SK-N-SH treated with all-trans-retinoic acid at 6 μM for 48 hours (cell line): Measurements from ENCODE around the gene TWIST1.

Source experiments
- ARNTL ChIP-seq: fragments of 450-650 bp; formaldehyde crosslinking; IDR thresholded peaks from 2 replicates; pipeline ENCODE4 v1.5.0; 2020; ENCODE audit warnings: low read depth, mild to moderate bottlenecking, moderate library complexity, borderline replicate concordance
- CSDC2 ChIP-seq: fragments of 250-450 bp; sonication (Bioruptor Pico); IDR thresholded peaks from 2 replicates; pipeline ENCODE4 v1.5.0; 2020; ENCODE audit warnings: mild to moderate bottlenecking, moderate library complexity
- OSR1 ChIP-seq: fragments of 250-450 bp; sonication (Bioruptor Pico); IDR thresholded peaks from 2 replicates; pipeline ENCODE4 v1.8.0; 2022; ENCODE audit warnings: moderate library complexity, mild to moderate bottlenecking, inconsistent platforms
- TCF4 ChIP-seq: fragments of 250-450 bp; sonication (Bioruptor Pico); IDR thresholded peaks from 2 replicates; pipeline ENCODE4 v1.8.0; 2021; ENCODE audit warnings: mild to moderate bottlenecking, moderate library complexity, borderline replicate concordance
- ZFP3 ChIP-seq: fragments of 250-450 bp; sonication (Bioruptor Pico); IDR thresholded peaks from 2 replicates; pipeline ENCODE4 v1.5.0; 2020; ENCODE audit warnings: mild to moderate bottlenecking, moderate library complexity
- ZFP30 ChIP-seq: fragments of 450-650 bp; formaldehyde crosslinking; IDR thresholded peaks from 2 replicates; pipeline ENCODE4 v1.5.0; 2022; ENCODE audit warnings: mild to moderate bottlenecking, moderate library complexity
- ZNF565 ChIP-seq: fragments of 450-650 bp; formaldehyde crosslinking; conservative IDR thresholded peaks from 2 replicates; pipeline ENCODE4 v1.5.0; 2020; ENCODE audit warnings: low read depth, mild to moderate bottlenecking, moderate library complexity
- ZNF70 ChIP-seq: fragments of 450-650 bp; formaldehyde crosslinking; IDR thresholded peaks from 2 replicates; pipeline ENCODE4 v1.5.0; 2020; ENCODE audit warnings: mild to moderate bottlenecking, moderate library complexity
- TF ChIP-seq, protein P1 (sequence below): fragments of 250-450 bp; sonication (Bioruptor Pico); IDR thresholded peaks from 2 replicates; pipeline ENCODE4 v1.8.0; 2020; ENCODE audit warnings: mild to moderate bottlenecking, moderate library complexity, borderline replicate concordance
- TF ChIP-seq, protein P2 (sequence below): fragments of 250-450 bp; sonication (Bioruptor Pico); IDR thresholded peaks from 2 replicates; pipeline ENCODE4 v1.5.0; 2020; ENCODE audit warnings: mild to moderate bottlenecking, moderate library complexity
- TF ChIP-seq, protein P3 (sequence below): fragments of 250-450 bp; sonication (Bioruptor Pico); IDR thresholded peaks from 2 replicates; pipeline ENCODE4 v1.5.1; 2021; ENCODE audit warnings: mild to moderate bottlenecking, moderate library complexity
- TF ChIP-seq, protein P4 (sequence below): fragments of 250-450 bp; sonication (Bioruptor Pico); IDR thresholded peaks from 2 replicates; pipeline ENCODE4 v1.5.1; 2020; ENCODE audit warnings: low read depth, mild to moderate bottlenecking, moderate library complexity

DNA sequence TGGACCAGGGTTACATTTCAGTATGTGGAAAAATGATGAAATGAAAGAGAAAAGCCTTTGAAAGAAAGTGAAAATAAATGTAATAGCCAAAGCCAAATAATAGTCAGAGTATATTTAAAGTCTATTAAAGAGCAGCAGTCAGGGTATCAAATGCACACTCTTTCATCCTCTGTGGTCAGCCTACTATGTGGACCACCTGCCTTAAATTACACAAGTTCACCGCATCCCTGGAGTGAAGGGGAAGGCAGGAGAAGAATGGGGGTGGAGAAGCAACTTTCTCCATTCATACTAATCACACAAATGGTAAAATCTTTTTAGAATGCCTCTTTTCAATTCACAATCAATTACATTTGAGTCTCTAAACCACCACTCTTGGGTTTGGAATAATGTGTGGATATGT, 16.0 kb downstream of the TWIST1 start:
- no peak for TF ChIP-seq TCF4 (CRISPR knock-in tag)
- TF ChIP-seq, protein P1, sequence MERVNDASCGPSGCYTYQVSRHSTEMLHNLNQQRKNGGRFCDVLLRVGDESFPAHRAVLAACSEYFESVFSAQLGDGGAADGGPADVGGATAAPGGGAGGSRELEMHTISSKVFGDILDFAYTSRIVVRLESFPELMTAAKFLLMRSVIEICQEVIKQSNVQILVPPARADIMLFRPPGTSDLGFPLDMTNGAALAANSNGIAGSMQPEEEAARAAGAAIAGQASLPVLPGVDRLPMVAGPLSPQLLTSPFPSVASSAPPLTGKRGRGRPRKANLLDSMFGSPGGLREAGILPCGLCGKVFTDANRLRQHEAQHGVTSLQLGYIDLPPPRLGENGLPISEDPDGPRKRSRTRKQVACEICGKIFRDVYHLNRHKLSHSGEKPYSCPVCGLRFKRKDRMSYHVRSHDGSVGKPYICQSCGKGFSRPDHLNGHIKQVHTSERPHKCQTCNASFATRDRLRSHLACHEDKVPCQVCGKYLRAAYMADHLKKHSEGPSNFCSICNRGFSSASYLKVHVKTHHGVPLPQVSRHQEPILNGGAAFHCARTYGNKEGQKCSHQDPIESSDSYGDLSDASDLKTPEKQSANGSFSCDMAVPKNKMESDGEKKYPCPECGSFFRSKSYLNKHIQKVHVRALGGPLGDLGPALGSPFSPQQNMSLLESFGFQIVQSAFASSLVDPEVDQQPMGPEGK (CRISPR knock-in tag) = no peak
- TF ChIP-seq OSR1 (CRISPR knock-in tag) = no peak
- TF ChIP-seq ZNF70 (CRISPR knock-in tag) = no peak
- no peak for TF ChIP-seq CSDC2
- no peak for TF ChIP-seq ZFP30 (CRISPR knock-in tag)
- TF ChIP-seq, protein P2, sequence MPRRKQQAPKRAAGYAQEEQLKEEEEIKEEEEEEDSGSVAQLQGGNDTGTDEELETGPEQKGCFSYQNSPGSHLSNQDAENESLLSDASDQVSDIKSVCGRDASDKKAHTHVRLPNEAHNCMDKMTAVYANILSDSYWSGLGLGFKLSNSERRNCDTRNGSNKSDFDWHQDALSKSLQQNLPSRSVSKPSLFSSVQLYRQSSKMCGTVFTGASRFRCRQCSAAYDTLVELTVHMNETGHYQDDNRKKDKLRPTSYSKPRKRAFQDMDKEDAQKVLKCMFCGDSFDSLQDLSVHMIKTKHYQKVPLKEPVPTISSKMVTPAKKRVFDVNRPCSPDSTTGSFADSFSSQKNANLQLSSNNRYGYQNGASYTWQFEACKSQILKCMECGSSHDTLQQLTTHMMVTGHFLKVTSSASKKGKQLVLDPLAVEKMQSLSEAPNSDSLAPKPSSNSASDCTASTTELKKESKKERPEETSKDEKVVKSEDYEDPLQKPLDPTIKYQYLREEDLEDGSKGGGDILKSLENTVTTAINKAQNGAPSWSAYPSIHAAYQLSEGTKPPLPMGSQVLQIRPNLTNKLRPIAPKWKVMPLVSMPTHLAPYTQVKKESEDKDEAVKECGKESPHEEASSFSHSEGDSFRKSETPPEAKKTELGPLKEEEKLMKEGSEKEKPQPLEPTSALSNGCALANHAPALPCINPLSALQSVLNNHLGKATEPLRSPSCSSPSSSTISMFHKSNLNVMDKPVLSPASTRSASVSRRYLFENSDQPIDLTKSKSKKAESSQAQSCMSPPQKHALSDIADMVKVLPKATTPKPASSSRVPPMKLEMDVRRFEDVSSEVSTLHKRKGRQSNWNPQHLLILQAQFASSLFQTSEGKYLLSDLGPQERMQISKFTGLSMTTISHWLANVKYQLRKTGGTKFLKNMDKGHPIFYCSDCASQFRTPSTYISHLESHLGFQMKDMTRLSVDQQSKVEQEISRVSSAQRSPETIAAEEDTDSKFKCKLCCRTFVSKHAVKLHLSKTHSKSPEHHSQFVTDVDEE (CRISPR knock-in tag) = no peak
- TF ChIP-seq ZFP3 (CRISPR knock-in tag) = no peak
- TF ChIP-seq, protein P3, sequence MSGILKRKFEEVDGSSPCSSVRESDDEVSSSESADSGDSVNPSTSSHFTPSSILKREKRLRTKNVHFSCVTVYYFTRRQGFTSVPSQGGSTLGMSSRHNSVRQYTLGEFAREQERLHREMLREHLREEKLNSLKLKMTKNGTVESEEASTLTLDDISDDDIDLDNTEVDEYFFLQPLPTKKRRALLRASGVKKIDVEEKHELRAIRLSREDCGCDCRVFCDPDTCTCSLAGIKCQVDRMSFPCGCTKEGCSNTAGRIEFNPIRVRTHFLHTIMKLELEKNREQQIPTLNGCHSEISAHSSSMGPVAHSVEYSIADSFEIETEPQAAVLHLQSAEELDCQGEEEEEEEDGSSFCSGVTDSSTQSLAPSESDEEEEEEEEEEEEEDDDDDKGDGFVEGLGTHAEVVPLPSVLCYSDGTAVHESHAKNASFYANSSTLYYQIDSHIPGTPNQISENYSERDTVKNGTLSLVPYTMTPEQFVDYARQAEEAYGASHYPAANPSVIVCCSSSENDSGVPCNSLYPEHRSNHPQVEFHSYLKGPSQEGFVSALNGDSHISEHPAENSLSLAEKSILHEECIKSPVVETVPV (CRISPR knock-in tag) = no peak
- no peak for TF ChIP-seq ARNTL (CRISPR knock-in tag)
- no peak for TF ChIP-seq ZNF565 (CRISPR knock-in tag)
- TF ChIP-seq, protein P4, sequence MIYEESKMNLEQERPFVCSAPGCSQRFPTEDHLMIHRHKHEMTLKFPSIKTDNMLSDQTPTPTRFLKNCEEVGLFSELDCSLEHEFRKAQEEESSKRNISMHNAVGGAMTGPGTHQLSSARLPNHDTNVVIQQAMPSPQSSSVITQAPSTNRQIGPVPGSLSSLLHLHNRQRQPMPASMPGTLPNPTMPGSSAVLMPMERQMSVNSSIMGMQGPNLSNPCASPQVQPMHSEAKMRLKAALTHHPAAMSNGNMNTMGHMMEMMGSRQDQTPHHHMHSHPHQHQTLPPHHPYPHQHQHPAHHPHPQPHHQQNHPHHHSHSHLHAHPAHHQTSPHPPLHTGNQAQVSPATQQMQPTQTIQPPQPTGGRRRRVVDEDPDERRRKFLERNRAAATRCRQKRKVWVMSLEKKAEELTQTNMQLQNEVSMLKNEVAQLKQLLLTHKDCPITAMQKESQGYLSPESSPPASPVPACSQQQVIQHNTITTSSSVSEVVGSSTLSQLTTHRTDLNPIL (CRISPR knock-in tag) = no peak
